ENCODE data around the gene TEX26.
"Not testable (repeated sequence)": the region's sequence is repeated elsewhere in the genome, so short reads cannot be mapped to it uniquely, and the experiment has no call there.

Gene TEX26

DNA sequence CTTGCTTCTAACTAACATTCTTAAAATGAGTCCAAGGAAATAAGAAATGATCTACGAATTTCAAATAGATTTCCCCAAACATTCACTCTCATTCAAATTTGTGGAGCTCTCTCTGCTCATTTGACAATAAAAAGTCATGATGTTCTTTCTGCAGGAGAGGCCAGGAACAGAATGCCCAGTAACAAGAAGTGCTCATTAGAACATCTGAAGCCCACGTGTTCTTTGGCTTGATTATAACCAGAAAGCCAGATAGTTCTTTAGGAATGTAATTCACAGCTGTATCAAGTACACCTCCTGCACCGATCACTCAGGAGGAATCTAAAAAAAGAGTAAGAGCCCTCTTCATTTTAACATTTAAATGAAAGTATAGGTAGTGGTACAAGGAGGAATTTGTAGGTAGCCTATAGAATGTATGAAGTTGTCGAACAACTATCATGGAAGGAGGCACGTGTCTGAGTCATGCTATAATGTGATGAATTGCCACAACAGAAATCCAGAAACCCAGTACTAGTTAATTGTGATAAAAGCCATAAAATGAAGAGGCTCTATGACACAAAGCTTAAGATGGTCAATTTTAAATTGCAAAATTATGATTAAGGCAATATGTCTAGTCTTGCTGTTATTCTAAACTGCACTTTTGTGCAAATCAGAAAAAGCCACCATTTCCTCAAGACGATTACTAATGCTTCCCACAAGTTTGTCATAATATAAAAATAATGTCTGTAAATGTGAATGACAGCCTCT lies 13.6 kb upstream of the TEX26 start:
- no peak for DNase-seq (ENCODE audit: low spot score)

DNA sequence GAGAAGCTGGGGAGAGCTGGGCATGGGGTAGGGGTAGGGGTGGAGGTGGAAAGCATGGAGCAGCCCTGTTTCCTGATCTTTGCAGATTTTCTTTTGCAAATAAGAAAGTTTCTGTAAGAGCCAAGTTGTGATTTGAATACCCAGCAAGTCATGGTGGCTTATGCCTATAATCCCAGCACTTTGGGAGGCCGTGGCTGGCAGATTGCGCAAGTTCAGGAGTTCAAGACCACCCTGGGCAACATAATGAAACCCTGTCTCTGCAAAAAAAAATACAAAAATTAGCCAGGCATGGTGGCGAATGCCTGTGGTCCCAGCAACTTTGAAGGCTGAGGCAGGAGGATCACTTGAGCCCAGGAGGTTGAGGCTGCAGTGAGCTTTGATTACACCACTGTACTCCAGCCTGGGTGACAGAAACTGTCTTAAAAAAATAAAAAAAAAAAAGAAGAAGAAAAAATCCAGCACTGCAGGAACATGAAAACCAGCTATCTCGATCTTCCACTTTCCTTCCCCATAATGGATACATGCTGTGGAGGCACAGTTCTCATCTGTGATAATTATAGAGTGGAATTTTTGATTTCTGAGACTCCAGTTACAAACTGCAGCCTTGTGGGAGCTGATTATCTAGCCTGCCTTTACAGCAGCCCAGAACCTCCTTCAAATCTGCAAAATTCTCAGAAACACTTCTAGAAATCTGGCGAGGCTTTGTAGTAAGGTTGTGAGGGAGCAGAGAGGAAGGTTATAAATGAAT lies 12.1 kb upstream of the TEX26 start:
- no peak for DNase-seq (ENCODE audit: low spot score)

DNA sequence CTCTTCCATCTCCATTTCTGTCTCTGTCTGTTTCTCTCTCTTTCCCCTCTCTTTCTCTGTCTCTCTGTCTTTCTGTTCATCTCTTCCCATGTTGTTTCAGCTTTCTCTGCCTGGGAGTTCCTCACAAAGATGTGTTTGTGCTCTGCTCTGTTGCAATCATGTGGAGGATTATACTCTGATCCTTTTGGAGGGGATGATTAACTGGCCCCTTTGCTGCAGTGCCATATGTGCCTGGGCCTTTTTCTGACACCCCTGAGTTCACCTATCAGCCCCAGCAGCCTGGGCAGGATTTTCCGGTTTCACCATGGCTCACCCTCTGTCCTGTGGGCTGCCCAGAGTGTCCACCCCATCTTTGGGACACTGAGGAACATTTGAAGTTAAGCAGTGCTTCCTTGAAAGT lies 9.0 kb upstream of the TEX26 start:
- DNase-seq (ENCODE audit: low spot score), result no peak

DNA sequence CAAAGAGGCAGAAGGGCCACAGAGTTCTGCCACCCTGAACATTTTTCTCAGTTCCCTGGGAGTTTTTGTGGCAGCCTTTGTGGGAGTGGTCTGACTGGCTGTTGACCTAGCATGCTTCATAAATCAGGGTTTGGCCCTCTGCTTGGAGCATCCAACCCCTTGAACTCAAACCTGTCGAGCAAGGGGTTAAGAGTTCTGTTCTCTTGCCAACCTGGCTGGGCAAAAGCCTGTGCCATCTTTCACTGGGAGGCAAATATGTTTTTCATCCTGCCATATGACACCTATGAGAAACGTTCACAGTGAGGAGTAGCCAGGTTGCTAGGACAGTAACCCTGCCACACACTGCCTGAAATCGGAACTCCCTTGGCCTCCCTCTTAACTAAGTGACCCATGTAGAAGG lies 7.7 kb upstream of the TEX26 start:
- no peak for DNase-seq (ENCODE audit: low spot score)

DNA sequence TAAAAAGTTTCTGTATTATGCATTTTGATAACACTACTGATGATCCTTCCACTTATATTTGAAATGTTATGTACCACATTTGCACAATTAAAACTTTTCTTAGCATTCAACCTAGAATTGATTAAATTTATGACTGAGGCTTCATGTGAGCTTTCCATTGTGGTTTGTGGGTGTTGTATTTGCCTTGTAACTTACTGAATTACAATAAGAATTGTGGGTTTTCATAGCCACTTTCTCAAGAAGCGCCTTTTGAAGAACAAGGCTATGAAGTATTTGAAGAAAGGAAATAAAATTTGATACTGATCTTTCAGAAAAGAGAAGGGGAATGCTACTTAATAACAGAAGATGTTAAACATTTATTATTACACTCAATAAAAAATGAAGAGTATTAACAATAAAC lies 7.0 kb upstream of the TEX26 start:
- no peak for DNase-seq (ENCODE audit: low spot score)

DNA sequence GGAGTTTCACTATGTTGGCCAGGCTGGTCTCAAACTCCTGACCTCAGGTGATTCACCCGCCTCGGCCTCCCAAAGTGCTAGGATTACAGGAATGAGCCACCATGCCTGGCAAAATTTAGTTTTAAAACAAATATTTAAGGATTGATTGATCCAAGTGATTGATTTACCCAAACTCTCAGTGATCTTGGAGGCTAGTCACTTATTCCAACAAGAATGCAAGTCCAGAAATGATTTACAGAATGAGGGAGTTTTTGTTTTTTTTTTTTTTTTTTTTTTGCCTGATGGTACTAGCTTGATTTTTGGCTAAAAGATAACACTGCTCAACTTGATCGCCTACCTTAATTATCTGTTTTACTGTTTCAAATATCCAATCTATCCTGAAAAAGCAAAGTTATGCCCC lies 5.7 kb upstream of the TEX26 start:
- no peak for DNase-seq (ENCODE audit: low spot score)

DNA sequence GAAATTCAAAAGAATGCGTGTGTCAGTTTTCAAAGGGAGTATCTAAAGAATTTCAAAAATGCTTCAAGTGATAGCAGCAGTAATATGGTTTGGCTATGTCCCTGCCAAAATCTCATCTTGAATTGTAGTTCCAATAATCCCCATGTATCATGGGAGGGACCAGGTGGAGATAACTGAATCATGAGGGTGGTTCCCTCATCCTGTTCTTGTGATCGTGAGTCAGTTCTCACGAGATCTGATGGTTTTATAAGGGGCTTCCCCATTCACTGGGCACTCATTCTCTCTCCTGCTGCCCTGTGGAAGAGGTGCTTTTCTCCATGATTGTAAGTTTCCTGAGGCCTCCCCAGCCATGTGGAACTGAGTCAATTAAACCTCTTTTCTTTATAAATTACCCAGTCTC lies 5.3 kb upstream of the TEX26 start:
- not testable (repeated sequence) for DNase-seq (ENCODE audit: low spot score)

DNA sequence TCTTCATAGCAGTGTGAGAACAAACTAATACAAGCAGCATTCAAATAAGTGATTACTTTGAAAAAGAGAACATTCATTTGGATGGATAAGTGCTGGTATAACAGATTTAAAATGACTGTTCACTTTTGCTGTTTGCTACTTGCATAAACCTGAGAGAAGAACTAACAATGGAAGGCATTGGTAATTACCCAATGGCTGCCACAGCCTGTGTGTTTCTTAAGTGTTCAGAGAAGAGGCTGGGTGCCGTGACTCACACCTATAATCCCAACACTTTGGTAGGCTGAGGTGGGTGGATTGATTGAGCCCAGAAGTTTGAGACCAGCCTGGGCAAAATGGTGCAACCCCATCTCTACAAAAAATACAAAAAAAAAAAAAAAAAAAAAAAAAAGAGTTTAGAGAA lies 4.9 kb upstream of the TEX26 start:
- DNase-seq (ENCODE audit: low spot score), result no peak

DNA sequence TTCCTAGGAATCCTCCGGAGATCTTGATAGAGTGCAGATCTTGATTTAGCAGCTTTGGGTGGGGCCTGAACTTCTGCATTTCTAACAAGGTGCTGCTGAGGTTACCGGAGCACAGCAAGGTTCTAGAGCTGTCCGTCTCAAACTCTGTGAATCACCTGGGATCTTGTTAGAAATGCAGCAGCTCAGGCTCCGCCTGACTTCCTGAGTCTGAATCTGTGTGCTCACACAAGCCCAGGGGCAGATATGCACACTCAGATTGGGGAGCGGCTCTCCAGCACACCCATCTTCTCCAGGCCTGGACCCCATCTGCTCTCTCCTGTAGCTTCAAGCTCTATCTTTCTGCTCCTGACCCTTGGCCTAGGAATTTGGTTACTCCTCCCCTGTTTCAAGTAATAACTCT lies 3.5 kb upstream of the TEX26 start:
- DNase-seq (ENCODE audit: low spot score), result no peak

DNA sequence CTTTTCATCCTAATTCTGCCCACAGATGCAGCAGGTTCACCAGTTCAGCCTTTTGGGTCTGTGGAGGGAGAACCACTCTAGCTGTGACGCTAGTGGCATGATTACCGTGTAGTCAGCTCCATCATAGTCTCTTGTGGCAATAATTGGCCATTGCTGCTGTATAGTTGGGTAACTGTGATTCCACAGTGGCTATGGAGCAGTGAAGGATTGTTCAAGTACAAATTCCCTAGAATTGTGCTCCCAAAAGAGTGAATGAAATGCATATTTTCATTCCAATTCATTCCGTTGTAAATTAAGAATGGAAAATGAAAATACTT lies 856 bp downstream of the TEX26 start:
- no peak for DNase-seq (ENCODE audit: low spot score)

DNA sequence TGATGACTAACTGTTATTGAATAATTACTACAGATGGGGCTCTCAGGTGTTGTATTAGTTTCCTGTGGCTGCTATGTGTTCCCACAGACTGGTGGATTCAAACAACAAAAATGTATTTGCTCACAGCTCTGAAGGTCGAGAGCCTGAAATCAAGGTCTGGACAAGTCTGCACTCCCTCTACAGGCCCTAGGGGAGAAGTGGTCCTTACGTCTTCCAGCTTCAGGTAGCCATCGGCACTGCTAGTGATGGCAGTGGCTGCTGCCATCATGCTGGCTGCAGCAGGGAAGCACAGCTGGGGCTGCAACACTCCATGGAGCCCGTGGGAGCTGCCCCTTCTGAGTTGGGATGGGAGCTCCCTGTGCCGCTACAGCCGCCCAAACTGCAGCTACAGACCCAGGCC lies 1.9 kb downstream of the TEX26 start:
- no peak for DNase-seq (ENCODE audit: low spot score)

DNA sequence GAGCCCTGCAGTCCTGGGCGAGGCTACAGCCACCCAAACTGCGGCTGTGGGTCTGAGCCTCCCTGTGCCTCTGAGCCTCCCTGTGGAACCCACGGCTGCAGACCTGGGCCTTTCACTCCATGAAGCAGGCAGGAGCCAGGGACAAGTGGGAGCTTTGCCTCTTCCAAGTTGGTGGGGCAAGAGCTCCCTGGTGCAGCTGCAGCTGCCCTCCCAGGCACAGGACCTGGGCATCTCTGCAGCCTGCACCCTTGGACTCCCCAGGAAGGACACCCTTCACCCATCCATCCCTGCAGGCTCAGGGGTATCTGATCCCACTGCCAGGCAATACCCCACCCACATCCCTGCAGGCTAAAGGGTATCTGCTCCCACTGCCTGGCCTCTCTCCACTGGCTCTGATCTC lies 2.3 kb downstream of the TEX26 start:
- DNase-seq (ENCODE audit: low spot score), result no peak

DNA sequence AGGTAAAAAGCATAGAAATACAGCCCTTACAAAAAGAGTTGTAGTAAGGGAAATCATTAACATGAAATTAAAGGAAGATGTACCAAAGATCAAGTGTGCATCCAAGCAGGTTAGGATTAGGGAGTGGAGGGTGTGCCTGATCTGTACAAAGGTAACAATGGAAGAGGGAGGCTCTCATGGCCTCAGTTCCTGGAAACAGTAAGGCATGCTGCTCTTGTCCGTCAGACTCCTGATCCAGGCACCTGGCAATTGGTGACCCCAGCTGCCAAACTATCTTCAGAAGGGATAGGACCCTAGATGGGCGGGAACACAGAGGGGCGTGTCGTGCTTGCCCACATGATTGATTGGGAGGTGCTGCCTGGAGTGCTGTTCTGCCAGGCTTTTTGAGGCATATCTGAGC lies 4.5 kb downstream of the TEX26 start:
- no peak for DNase-seq (ENCODE audit: low spot score)

DNA sequence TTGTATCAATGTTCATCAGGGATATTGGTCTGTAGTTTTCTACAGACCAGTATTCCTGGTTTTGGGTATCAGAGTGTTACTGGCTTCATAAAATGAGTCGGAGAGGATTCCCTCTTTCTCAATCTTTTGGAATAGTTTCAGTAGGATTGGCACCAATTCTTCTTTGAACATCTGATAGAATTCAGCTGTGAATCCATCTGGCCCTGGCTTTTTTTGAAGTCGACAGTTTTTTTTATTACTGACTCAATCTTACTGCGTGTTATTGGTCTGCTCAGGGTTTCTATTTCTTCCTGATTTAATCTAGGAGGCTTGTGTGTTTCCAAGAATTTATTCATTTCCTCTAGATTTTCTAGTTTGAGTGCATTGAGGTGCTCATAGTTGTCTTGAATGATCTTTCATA lies 11.4 kb downstream of the TEX26 start:
- no peak for DNase-seq (ENCODE audit: low spot score)

DNA sequence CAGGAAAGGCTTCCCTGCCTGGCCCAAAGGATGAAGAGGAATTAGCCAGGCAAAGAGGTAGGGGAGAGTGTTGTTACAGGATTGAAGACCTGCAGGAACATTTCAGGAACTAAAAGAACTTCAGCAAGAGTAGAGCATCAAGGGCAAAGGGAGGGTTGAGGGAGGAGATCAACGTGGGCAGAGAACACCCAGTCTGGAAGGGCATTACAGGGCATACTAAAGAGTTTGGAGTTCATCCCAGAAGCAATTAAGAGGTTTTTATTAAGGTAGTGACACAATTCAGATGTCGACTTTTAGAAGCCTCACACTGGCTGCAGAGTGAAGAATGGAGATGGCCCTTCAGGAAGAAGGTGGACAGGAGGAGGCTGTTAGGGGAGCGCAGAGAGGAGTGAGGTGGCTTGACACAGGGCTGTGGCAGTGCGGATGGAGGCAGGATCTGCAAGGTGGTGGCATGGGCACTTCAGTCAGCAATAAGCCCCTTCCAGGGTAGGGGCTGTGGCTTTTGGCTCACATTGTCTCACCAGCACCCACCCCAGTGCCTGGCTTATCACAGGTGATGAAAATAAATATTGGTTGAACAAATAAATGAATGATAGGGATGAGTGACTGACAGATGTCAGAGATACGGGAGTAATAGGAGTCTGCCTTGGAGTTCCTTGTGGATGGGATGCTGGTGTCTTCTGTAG lies 24.9 kb downstream of the TEX26 start:
- DNase-seq (ENCODE audit: low spot score), result no peak

DNA sequence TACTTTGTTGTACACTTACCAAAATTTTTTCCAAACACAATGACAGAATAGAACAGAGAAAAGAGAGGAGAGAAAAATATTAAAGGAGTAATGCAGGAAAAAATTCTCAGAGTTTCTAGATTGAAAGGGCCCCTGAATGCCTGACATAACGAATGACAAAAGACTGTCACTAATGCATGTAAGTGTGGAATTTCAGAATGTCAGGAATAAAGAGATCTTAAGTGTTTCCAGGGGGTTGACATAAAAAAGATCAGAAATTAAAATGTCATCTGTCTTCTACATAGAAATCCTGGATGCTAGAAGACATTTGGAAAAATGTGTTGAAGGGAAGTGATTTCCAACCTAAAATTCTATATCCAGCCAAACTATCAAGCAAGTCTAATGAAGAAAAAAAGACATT lies 27.2 kb downstream of the TEX26 start:
- no peak for DNase-seq (ENCODE audit: low spot score)

DNA sequence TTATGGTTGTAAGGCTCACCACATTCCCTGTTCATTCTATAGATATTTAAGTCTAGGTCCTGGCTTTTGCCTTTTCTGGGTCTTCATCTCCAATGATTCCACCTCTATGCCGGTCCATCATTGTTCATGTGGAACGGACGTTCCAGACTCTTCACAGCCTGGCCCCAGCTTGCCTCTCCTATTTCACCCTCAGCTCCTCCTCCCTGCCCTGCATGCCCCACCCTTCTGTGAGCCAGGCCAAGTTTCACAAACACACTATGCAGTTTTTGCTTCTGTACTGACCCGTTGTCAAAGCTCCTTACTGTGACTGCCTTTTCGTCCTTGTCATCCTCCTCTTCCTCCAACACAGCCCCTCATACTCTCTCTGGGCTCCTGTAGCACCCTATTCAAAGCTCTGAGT lies 31.3 kb downstream of the TEX26 start:
- DNase-seq (ENCODE audit: low spot score), result no peak

DNA sequence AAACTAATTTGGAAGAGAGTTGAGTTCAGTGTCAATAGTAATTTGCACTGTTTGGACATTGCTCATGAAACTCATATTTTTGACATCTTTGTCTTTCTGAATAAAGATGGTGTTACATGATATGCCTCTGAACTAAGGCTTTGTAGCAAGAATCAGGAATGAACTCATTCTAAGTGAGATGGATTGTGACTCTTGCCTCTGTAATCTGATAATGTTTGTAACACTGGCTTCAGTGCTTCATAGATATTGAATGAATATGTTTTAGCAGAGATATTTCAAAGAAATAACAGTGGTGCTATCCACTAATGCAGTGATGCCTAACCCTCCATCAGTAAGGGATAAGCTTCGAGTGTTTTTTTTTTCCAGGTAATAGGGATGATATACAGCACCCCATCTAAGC lies 32.9 kb downstream of the TEX26 start:
- DNase-seq (ENCODE audit: low spot score), result no peak

DNA sequence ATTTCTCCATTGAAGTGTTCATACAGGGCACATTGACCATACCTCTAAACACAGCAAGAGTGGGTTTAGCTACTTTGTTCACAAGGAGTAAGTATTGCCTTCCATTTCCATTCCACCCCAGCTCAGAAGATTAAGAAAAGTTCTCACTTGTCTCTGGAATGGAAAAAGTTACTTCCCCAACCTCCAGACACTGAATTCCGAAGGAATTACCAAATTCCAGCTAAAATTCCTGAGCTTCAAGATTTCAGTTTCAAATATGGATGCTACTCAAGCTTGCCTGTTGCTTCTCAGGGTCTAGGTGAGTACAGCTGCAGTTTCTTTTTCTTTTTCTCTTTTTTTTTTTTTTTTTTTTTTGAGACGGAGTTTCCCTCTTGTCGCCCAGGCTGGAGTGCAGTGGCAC lies 33.6 kb downstream of the TEX26 start:
- no peak for DNase-seq (ENCODE audit: low spot score)

DNA sequence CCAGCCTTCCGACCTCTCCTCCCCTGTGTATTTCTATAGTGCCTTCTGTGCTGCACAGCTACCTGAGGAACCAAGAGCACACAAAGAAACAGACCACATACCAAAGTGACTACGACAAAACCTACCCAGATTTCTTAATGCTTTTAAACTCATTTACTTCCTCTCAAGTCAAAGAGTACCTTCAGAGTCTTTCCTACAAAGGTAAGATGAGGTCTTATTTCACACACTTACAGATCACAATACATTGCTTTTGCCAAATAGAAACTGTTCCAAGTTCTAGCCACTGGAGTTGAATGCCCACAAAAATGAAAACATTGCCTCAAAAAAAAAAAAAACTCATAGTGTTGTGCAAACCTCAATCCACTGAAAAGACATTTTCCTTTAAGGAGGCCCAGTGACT lies 36.4 kb downstream of the TEX26 start:
- no peak for DNase-seq (ENCODE audit: low spot score)

DNA sequence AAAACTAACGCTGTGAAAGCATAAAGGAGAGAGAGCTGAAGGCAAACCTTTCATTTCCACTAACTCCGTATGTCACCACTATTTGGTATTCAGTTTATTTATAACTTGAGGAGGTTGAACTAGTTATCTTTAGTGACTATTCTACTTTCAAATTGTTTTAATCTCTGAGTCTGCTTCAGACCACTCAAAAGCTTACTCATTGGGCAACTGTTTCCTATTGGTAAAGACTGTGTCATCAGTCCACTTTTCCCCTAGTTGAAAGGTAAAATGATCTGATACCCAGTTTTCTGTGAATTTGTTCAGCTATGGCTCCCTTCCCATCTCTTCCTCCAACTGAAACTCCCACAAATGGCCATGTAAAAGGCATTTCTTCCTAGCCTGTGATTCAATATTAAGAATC lies 39.1 kb downstream of the TEX26 start:
- no peak for DNase-seq (ENCODE audit: low spot score)

DNA sequence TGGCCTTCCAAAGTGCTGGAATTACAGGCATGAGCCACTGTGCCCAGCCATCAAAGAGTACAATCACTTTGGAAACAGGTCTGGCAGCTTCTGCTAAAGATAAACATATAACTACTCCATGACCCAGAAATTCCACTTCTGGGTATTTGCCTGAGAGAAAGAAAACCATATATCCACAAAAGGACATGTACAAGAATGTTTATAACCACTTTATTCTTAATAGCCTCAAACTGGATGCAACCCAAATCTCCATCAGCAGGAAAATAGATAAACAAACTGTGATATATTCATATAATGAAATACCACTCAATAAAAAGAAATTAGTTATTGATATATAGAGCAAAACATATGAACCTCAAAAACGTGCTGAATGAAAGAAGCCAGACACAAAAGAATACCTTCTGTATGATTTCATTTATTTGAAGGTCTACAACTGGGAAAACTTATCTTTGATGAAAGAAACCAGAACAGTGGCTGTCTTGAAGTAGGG lies 40.5 kb downstream of the TEX26 start:
- DNase-seq (ENCODE audit: low spot score), result no peak

DNA sequence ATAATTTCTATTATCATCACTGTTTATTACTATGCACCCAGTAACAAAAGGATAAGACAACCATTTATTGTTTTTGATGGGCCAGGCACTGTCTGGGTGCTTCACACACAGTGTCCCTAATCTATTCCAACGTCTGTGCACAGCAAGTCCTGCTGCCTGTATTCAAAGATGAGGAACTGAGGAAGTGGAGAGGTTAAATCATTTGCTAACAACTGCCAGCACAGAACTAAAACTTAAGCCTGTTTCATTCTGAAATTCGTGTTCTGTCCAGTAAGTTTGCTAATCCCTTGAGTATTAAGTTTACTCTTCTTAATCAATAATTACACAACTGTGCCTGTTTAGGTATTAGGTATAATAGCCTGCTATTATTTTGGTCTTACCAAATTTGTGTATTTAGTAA lies 41.9 kb downstream of the TEX26 start:
- DNase-seq (ENCODE audit: low spot score), result no peak

Data from COLO829 (cell line).